NK-92 treated with Interleukin-12 subunit alpha and Interleukin-12 subunit beta, amount 100 ng/mL, for 24 hours (cell line): ENCODE results near the gene CTIF.
"Not testable (repeated sequence)": the region's sequence is repeated elsewhere in the genome, so short reads cannot be mapped to it uniquely, and the experiment has no call there.

Experiments used
- DNase-seq: peaks from one replicate; lab custom pipeline; 2025; lab: John Stamatoyannopoulos, UW

The CTIF gene

GRCh38 chr18:48708807-48709206, 170.0 kb downstream of the CTIF start:
- no peak for DNase-seq

GRCh38 chr18:48709371-48710062, 170.7 kb downstream of the CTIF start:
- DNase-seq = no peak

GRCh38 chr18:48711651-48712486, 173.0 kb downstream of the CTIF start:
- DNase-seq = no peak

- no peak for DNase-seq
Measured at GRCh38 chr18:48713309-48713708, 174.5 kb downstream of the CTIF start.

GRCh38 chr18:48714873-48715272, 176.0 kb downstream of the CTIF start:
- no peak for DNase-seq

- DNase-seq = no peak
Measured at GRCh38 chr18:48715711-48716361, 177.0 kb downstream of the CTIF start.

GRCh38 chr18:48717227-48717626, 178.4 kb downstream of the CTIF start:
- DNase-seq = not testable (repeated sequence)

- no peak for DNase-seq
Measured at GRCh38 chr18:48718251-48718959, 179.6 kb downstream of the CTIF start.

GRCh38 chr18:48719388-48719787, 180.6 kb downstream of the CTIF start:
- no peak for DNase-seq

- no peak for DNase-seq
Measured at GRCh38 chr18:48719974-48720654, 181.3 kb downstream of the CTIF start.

- no peak for DNase-seq
Measured at GRCh38 chr18:48720655-48721025, 181.8 kb downstream of the CTIF start.

- no peak for DNase-seq
Measured at GRCh38 chr18:48721312-48721711, 182.5 kb downstream of the CTIF start.

- DNase-seq = no peak
Measured at GRCh38 chr18:48723016-48723415, 184.2 kb downstream of the CTIF start.

- DNase-seq = no peak
Measured at GRCh38 chr18:48723837-48724236, 185.0 kb downstream of the CTIF start.

- DNase-seq = no peak
Measured at GRCh38 chr18:48724442-48724841, 185.6 kb downstream of the CTIF start.

- no peak for DNase-seq
Measured at GRCh38 chr18:48724939-48725338, 186.1 kb downstream of the CTIF start.

- DNase-seq = no peak
Measured at GRCh38 chr18:48725562-48725961, 186.7 kb downstream of the CTIF start.

- DNase-seq = no peak
Measured at GRCh38 chr18:48727681-48728080, 188.8 kb downstream of the CTIF start.

GRCh38 chr18:48728204-48728833, 189.5 kb downstream of the CTIF start:
- DNase-seq = no peak

GRCh38 chr18:48729404-48729803, 190.6 kb downstream of the CTIF start:
- DNase-seq = no peak

GRCh38 chr18:48730010-48730409, 191.2 kb downstream of the CTIF start:
- DNase-seq = no peak
